ENCODE data around the gene PRPF31.
"Not testable (repeated sequence)": the region's sequence is repeated elsewhere in the genome, so short reads cannot be mapped to it uniquely, and the experiment has no call there.

The PRPF31 gene

GRCh38 chr19:54159352-54160181 is 44.0 kb downstream of the PRPF31 start, which contains the start of gene LENG1:
Gene LENG1 (minus strand): TSS chr19:54159721. CDS start chr19:54159695, 26 bp downstream.
- FAIRE-seq (peak; percentile 100), DNase-seq (ENCODE audit: extremely low spot score, insufficient read length, low read depth) (peak; percentile 88)

- FAIRE-seq (no peak), DNase-seq (ENCODE audit: extremely low spot score, insufficient read length, low read depth) (no peak)
Measured at GRCh38 chr19:54160182-54160811, 44.7 kb downstream of the PRPF31 start.

- DNase-seq (ENCODE audit: extremely low spot score, insufficient read length, low read depth) (no peak), FAIRE-seq (no peak)
Measured at GRCh38 chr19:54160854-54161253, 45.3 kb downstream of the PRPF31 start.

- FAIRE-seq (no peak), DNase-seq (ENCODE audit: extremely low spot score, insufficient read length, low read depth) (no peak)
Measured at GRCh38 chr19:54162241-54162805, 46.8 kb downstream of the PRPF31 start.

- DNase-seq (ENCODE audit: extremely low spot score, insufficient read length, low read depth), result no peak
- no peak for FAIRE-seq
Measured at GRCh38 chr19:54162884-54163283, 47.3 kb downstream of the PRPF31 start.

GRCh38 chr19:54164369-54165068 is 49.0 kb downstream of the PRPF31 start:
- no peak for DNase-seq (ENCODE audit: extremely low spot score, insufficient read length, low read depth)
- FAIRE-seq, result no peak

- DNase-seq (ENCODE audit: extremely low spot score, insufficient read length, low read depth) (no peak), FAIRE-seq (no peak)
Measured at GRCh38 chr19:54165222-54165621, 49.7 kb downstream of the PRPF31 start.

GRCh38 chr19:54168174-54168917 is 52.8 kb downstream of the PRPF31 start:
- FAIRE-seq, result peak; percentile 85

GRCh38 chr19:54169149-54169740 is 53.7 kb downstream of the PRPF31 start:
- FAIRE-seq, result no peak

More at GRCh38 chr19:54168174-54168917, 52.8 kb downstream of the PRPF31 start:
- DNase-seq (ENCODE audit: extremely low spot score, insufficient read length, low read depth), result peak; percentile 74

GRCh38 chr19:54171736-54172431 is 56.3 kb downstream of the PRPF31 start:
- not testable (repeated sequence) for FAIRE-seq; DNase-seq (ENCODE audit: extremely low spot score, insufficient read length, low read depth)

More at GRCh38 chr19:54169149-54169740, 53.7 kb downstream of the PRPF31 start:
- no peak for DNase-seq (ENCODE audit: extremely low spot score, insufficient read length, low read depth)

GRCh38 chr19:54172471-54173358 is 57.2 kb downstream of the PRPF31 start, which contains the start of gene TMC4:
Gene TMC4 (minus strand): TSS chr19:54173160. CDS start chr19:54173117, 43 bp downstream.
- DNase-seq (ENCODE audit: extremely low spot score, insufficient read length, low read depth) (no peak), FAIRE-seq (no peak)

GRCh38 chr19:54173359-54173699 is 57.8 kb downstream of the PRPF31 start:
- DNase-seq (ENCODE audit: extremely low spot score, insufficient read length, low read depth) (no peak), FAIRE-seq (no peak)

- FAIRE-seq (no peak), DNase-seq (ENCODE audit: extremely low spot score, insufficient read length, low read depth) (no peak)
Measured at GRCh38 chr19:54173951-54174834, 58.6 kb downstream of the PRPF31 start.

GRCh38 chr19:54178581-54179261 is 63.2 kb downstream of the PRPF31 start:
- FAIRE-seq, result no peak
- DNase-seq (ENCODE audit: extremely low spot score, insufficient read length, low read depth), result no peak

- no peak for FAIRE-seq
- DNase-seq (ENCODE audit: extremely low spot score, insufficient read length, low read depth), result no peak
Measured at GRCh38 chr19:54179262-54179852, 63.8 kb downstream of the PRPF31 start.

- FAIRE-seq (no peak), DNase-seq (ENCODE audit: extremely low spot score, insufficient read length, low read depth) (no peak)
Measured at GRCh38 chr19:54179921-54180461, 64.4 kb downstream of the PRPF31 start.
